OCI-LY7 (cell line): ENCODE results near the gene CXorf66. TPM values are rescaled to one million over a fixed set of nuclear protein-coding genes. Genes with fewer than 3 reads are reported as not detected.

Experiments
- Bru-seq: library from RNA; stranded (reverse); fragments of 400-500 nt; gene quantifications from one replicate; lab custom pipeline; 2021; lab: Mats Ljungman, UMichigan
- BruChase-seq, 2 experiments: library from RNA; stranded (reverse); fragments of 400-500 nt; gene quantifications; one replicate each; lab custom pipeline; 2021; lab: Mats Ljungman, UMichigan
- BruUV-seq: library from RNA; stranded (reverse); fragments of 400-500 nt; replicated peaks from 2 replicates; lab custom pipeline; 2021; lab: Mats Ljungman, UMichigan
- CTCF ChIA-PET: fragments of 300-600 bp; sonication (Branson Sonifier 250); formaldehyde crosslinking; loops from one replicate; lab custom pipeline; 2022; ENCODE audit warnings: antibody characterized with exemption; ENCODE audit not compliant: unreplicated experiment; lab: Charles Lee
- POLR2A ChIA-PET: fragments of 300-600 bp; sonication (Branson Sonifier 250); formaldehyde crosslinking; loops from one replicate; lab custom pipeline; 2022; ENCODE audit warnings: antibody characterized with exemption; lab: Charles Lee
- DNase-seq: peaks from one replicate; pipeline ENCODE4 v3.0.0-alpha.2; 2015; ENCODE audit warnings: low spot score
- H2AFZ ChIP-seq: fragments of 200-600 bp; sonication (generic), shearing (Covaris generic); 2 replicates; pipeline ENCODE4 v1.6.1; 2014; ENCODE audit warnings: mild to moderate bottlenecking, antibody characterized with exemption, low read length, moderate library complexity
- H3K27ac ChIP-seq: fragments of 200-600 bp; sonication (generic); 2 replicates; pipeline ENCODE4 v1.5.1; 2014; ENCODE audit warnings: mixed run types, low read depth, mild to moderate bottlenecking, moderate library complexity, low read length, inconsistent platforms; ENCODE audit not compliant: poor library complexity, severe bottlenecking
- H3K36me3 ChIP-seq: fragments of 200-600 bp; sonication (generic); 2 replicates; pipeline ENCODE4 v1.6.1; 2014; ENCODE audit warnings: mild to moderate bottlenecking, antibody characterized with exemption, low read length, moderate library complexity, mixed read lengths; ENCODE audit not compliant: insufficient read depth
- H3K4me1 ChIP-seq: fragments of 200-600 bp; sonication (generic); 2 replicates; pipeline ENCODE4 v1.5.1; 2014; ENCODE audit warnings: mild to moderate bottlenecking, low read length; ENCODE audit not compliant: insufficient read depth, poor library complexity, severe bottlenecking
- H3K4me2 ChIP-seq: fragments of 200-600 bp; sonication (generic); 2 replicates; pipeline ENCODE4 v1.6.1; 2014; ENCODE audit warnings: mild to moderate bottlenecking, low read length
- H3K4me3 ChIP-seq: fragments of 200-600 bp; sonication (generic); 2 replicates; pipeline ENCODE4 v1.5.1; 2014; ENCODE audit warnings: mild to moderate bottlenecking, low read depth, low read length; ENCODE audit not compliant: poor library complexity, severe bottlenecking
- H3K79me2 ChIP-seq: fragments of 200-600 bp; sonication (generic); 2 replicates; pipeline ENCODE4 v1.6.1; 2016; ENCODE audit warnings: low read depth, mild to moderate bottlenecking, low read length, moderate library complexity, mixed read lengths; ENCODE audit not compliant: insufficient read depth
- H3K9me2 ChIP-seq: fragments of 200-600 bp; sonication (generic); 2 replicates; pipeline ENCODE4 v1.6.1; 2016; ENCODE audit warnings: mild to moderate bottlenecking, low read length, mixed read lengths; ENCODE audit not compliant: insufficient read depth
- H3K9me3 ChIP-seq: fragments of 200-600 bp; sonication (generic); 2 replicates; pipeline ENCODE4 v1.6.1; 2014; ENCODE audit warnings: mild to moderate bottlenecking, mixed run types, low read length, mixed read lengths
- H4K20me1 ChIP-seq: fragments of 200-600 bp; sonication (generic); 2 replicates; pipeline ENCODE4 v1.6.1; 2014; ENCODE audit warnings: mild to moderate bottlenecking, antibody characterized with exemption, low read length, moderate library complexity, mixed read lengths; ENCODE audit not compliant: insufficient read depth
- EZH2phosphoT487 ChIP-seq: fragments of 200-600 bp; sonication (generic); IDR thresholded peaks from 2 replicates; pipeline ENCODE4 v1.6.1; 2018; ENCODE audit warnings: low read depth, borderline replicate concordance, mild to moderate bottlenecking, mixed run types, antibody characterized with exemption, low read length, moderate library complexity, mixed read lengths
- intact Hi-C: fragments of 100-400 bp; cut with micrococcal nuclease; formaldehyde crosslinking; loops from one replicate; pipeline ENCODE4 v1.10.0; 2022; ENCODE audit not compliant: unreplicated experiment
- long read RNA-seq: library from polyadenylated mRNA; stranded (forward); transcript quantifications from one replicate; pipeline ENCODE4 v2.0.0, GENCODE V29; 2022
- total RNA-seq, 2 experiments: library from RNA; depleted of rRNA in 1 of 2; stranded (reverse); fragments of >200 nt in 1 of 2; shearing (Covaris generic) in 1 of 2; gene quantifications; 2 replicates each; pipeline ENCODE4 v1.2.3, GENCODE V29; 2014 to 2022
- TF ChIP-seq, protein P1 (sequence below): fragments of 200-600 bp; sonication (generic); conservative IDR thresholded peaks from 2 replicates; pipeline ENCODE4 v1.5.1; 2014; ENCODE audit warnings: mild to moderate bottlenecking, antibody characterized with exemption, low read length, moderate library complexity, mixed read lengths

Gene CXorf66, protein sequence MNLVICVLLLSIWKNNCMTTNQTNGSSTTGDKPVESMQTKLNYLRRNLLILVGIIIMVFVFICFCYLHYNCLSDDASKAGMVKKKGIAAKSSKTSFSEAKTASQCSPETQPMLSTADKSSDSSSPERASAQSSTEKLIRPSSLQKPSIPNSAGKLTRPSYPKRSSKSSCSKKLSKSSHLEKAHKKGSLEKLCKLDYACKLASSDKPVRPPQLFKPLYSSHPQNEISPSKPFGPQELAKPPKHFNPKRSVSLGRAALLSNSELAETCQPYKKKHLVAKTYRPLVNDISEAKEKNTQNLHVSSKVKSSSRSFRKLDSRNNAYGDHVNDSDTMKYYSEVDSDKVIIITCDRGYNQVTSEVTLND
- total RNA-seq (2014; rRNA removed; shearing (Covaris generic)): not detected in 2 replicates
- total RNA-seq (2022): not detected in 2 replicates
- Bru-seq, nascent RNA: not detected
- not detected for BruChase-seq, experiment 1, labeled RNA remaining after a 6-hour chase
- not detected for BruChase-seq, experiment 2, labeled RNA remaining after a 2-hour chase
- long read RNA-seq: 0 reads

DNA sequence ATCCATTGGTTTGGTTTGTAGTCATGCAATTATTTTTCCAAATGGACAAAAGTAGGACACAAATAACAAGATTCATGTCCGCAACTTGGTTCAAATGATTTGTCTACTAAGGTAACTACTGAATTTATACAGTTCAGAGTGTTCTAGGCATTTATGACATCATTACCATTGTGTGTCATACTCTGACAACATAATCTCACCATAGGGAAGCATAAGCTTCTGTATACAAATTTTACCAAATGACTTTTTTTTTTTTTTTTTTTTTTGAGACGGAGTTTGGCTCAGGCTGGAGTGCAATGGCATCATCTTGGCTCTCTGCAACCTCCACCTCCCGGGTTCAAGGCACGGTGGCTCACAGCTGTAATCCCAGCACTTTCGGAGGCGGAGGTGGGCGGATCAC, at the start of gene CXorf66:
Gene CXorf66, minus strand, starts transcription at position 101 of the 400 bp plus-strand sequence. Its CDS starts 25 bp downstream, at position 76.
- intact Hi-C loops: no loop called here
- H2AFZ ChIP-seq: no peak within 1 kb of the TSS
- no peaks in the 10 kb centered on the region for H3K79me2 ChIP-seq
- H3K4me1 ChIP-seq: no peaks in the 10 kb centered on the region
- H3K27ac ChIP-seq: no peak within 1 kb of the TSS
- TF ChIP-seq, protein P1, sequence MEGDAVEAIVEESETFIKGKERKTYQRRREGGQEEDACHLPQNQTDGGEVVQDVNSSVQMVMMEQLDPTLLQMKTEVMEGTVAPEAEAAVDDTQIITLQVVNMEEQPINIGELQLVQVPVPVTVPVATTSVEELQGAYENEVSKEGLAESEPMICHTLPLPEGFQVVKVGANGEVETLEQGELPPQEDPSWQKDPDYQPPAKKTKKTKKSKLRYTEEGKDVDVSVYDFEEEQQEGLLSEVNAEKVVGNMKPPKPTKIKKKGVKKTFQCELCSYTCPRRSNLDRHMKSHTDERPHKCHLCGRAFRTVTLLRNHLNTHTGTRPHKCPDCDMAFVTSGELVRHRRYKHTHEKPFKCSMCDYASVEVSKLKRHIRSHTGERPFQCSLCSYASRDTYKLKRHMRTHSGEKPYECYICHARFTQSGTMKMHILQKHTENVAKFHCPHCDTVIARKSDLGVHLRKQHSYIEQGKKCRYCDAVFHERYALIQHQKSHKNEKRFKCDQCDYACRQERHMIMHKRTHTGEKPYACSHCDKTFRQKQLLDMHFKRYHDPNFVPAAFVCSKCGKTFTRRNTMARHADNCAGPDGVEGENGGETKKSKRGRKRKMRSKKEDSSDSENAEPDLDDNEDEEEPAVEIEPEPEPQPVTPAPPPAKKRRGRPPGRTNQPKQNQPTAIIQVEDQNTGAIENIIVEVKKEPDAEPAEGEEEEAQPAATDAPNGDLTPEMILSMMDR: no peak
- no peak for TF ChIP-seq EZH2phosphoT487
- no peaks in the 10 kb centered on the region for H3K9me3 ChIP-seq
- no peak for DNase-seq
- no peaks in the 10 kb centered on the region for H4K20me1 ChIP-seq
- H3K36me3 ChIP-seq: no peaks in the 10 kb centered on the region
- no peaks in the 10 kb centered on the region for H3K9me2 ChIP-seq
- no TSS peak for BruUV-seq
- no peak within 1 kb of the TSS for H3K4me3 ChIP-seq
- no peak within 1 kb of the TSS for H3K4me2 ChIP-seq
- ChIA-PET POLR2A (no interaction called here), CTCF (no interaction called here)

DNA sequence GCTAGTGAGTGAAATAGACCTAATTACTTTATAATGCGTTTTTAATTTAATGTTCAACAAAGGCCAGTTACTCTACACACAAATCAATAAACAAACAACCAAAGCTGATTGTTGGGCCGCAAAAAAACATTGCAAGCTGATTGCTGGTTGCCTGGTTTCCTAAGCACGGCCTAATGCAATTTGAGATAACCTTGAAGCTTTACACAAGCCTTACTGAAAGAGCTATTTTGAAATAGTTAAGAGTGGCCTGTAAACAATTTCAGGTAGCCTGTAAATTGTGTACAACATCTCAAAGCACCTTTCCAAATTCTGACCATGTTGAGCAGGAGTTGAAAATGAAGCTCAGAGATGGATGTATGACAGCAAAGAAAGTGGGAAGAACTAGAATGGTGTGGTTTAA, 17.5 kb upstream of the CXorf66 start:
- TF ChIP-seq, protein P1: no peak
- TF ChIP-seq EZH2phosphoT487: no peak
- intact Hi-C loops: no loop called here
- no TSS peak for BruUV-seq
- no peak overlapping the region for H3K4me2 ChIP-seq
- no peaks in the 10 kb centered on the region for H3K9me2 ChIP-seq
- no peak overlapping the region for H3K4me3 ChIP-seq
- H3K27ac ChIP-seq: no peak overlapping the region
- H3K4me1 ChIP-seq: no peaks in the 10 kb centered on the region
- POLR2A ChIA-PET: no interaction called here
- no peaks in the 10 kb centered on the region for H4K20me1 ChIP-seq
- CTCF ChIA-PET: no interaction called here
- H3K9me3 ChIP-seq: no peaks in the 10 kb centered on the region
- H3K36me3 ChIP-seq: no peaks in the 10 kb centered on the region
- no peak for DNase-seq
- H3K79me2 ChIP-seq: no peaks in the 10 kb centered on the region
- no peak overlapping the region for H2AFZ ChIP-seq

DNA sequence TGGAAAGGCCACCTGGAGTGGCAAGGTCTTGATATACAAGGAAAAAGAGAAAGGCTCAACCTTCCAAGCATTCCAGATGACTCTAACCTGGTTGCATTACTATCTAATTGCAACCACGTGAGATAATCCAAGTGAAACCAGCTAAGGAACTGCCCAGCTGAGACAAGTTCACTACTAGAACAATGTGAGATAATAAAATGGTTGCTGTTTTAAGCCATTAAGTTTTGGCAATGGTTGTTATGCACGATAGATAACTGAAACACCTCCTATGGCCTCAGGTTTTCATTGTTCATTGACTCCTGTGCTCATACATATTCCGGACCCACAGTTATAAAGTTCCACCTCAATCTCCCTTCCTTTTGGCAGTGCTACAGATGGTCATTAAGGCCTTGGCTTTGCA, 9.2 kb upstream of the CXorf66 start:
- intact Hi-C loops: no loop called here
- H3K36me3 ChIP-seq: no peaks in the 10 kb centered on the region
- BruUV-seq: no TSS peak
- no peaks in the 10 kb centered on the region for H3K4me1 ChIP-seq
- no peaks in the 10 kb centered on the region for H4K20me1 ChIP-seq
- ChIA-PET CTCF (no interaction called here), POLR2A (interaction anchor here (0.7 kb wide), 1 partner anchor 1765 kb away, joined by 3 read pairs; no protein-coding TSS in a partner anchor)
- no peak overlapping the region for H3K27ac ChIP-seq
- H3K9me2 ChIP-seq: no peaks in the 10 kb centered on the region
- H3K9me3 ChIP-seq: no peaks in the 10 kb centered on the region
- no peak overlapping the region for H2AFZ ChIP-seq
- H3K4me3 ChIP-seq: no peak overlapping the region
- no peak for DNase-seq
- no peak for TF ChIP-seq EZH2phosphoT487
- TF ChIP-seq, protein P1: no peak
- H3K4me2 ChIP-seq: no peak overlapping the region
- H3K79me2 ChIP-seq: no peaks in the 10 kb centered on the region
